K562 (cell line): ENCODE measurements around the gene TAF3. TPM values are rescaled to one million over a fixed set of nuclear protein-coding genes. Genes with fewer than 3 reads are reported as not detected.

Source experiments
- ATAC-seq: fragments of 200-7000 bp; cut with Tn5 transposase; 3 replicates; pipeline ENCODE4 v1.9.1; 2020; ENCODE audit warnings: moderate library complexity
- BruUV-seq: library from RNA; stranded (reverse); fragments of 400-500 nt; replicated peaks from 2 replicates; lab custom pipeline; 2021; lab: Mats Ljungman, UMichigan
- CTCF ChIA-PET: fragments of 300-600 bp; formaldehyde crosslinking; extraction: SDS; loops from one replicate; lab custom pipeline; 2021; ENCODE audit warnings: low intra/inter-chr PET ratio; lab: Yijun Ruan, JAX
- POLR2A ChIA-PET: fragments of 300-600, 350-650 bp; sonication (Branson Sonifier 250); formaldehyde crosslinking; extraction: SDS; loops from one replicate; lab custom pipeline; 2021; ENCODE audit warnings: antibody characterized with exemption, inconsistent platforms; lab: Yijun Ruan, JAX
- DNase-seq, 4 experiments: peaks; one replicate each; pipeline versions ENCODE4 v3.0.0 to v3.0.0-alpha.2; 2011 to 2018; ENCODE audit warnings: low spot score in 3 of 4, mixed read lengths in 3 of 4; ENCODE audit errors: extremely low read depth in 1 of 4
- FAIRE-seq: peaks from 2 replicates; lab custom pipeline; 2011; peaks lifted over from hg19 to GRCh38; lab: Jason Lieb, UNC
- H2AFZ ChIP-seq: 2 replicates; pipeline ENCODE4 v1.6.0; 2011; ENCODE audit warnings: low read depth, low read length, control low read depth, inconsistent platforms
- H3K27ac ChIP-seq: fragments of 200-600 bp; 3 replicates; pipeline ENCODE4 v1.8.0; 2011; ENCODE audit warnings: low read depth, mild to moderate bottlenecking, control low read depth, inconsistent platforms, low read length, moderate library complexity, mixed read lengths; ENCODE audit errors: extremely low read depth
- H3K27me3 ChIP-seq, 2 experiments: fragments of 300-600 bp in 1 of 2; 2 replicates in 1 of 2; 3 replicates in 1 of 2; pipeline versions ENCODE4 v1.6.0 to v1.8.0; 2011; ENCODE audit warnings: inconsistent platforms in 2 of 2, low read length in 2 of 2, mild to moderate bottlenecking in 1 of 2, mixed read lengths in 1 of 2, moderate library complexity in 1 of 2; ENCODE audit not compliant: control insufficient read depth in 2 of 2, insufficient read depth in 2 of 2
- H3K36me3 ChIP-seq: fragments of 300-600 bp; 3 replicates; pipeline ENCODE4 v1.8.0; 2011; ENCODE audit warnings: mild to moderate bottlenecking, low read length, inconsistent platforms; ENCODE audit not compliant: control insufficient read depth, insufficient read depth
- H3K4me1 ChIP-seq, 2 experiments: fragments of 200-600 bp in 1 of 2; replicated peaks in 1 of 2; 2 replicates in 1 of 2; 3 replicates in 1 of 2; pipeline versions ENCODE4 v1.5.1 to v1.8.0; 2011; ENCODE audit warnings: inconsistent platforms in 2 of 2, low read length in 2 of 2, mild to moderate bottlenecking in 1 of 2, mixed read lengths in 1 of 2, moderate library complexity in 1 of 2; ENCODE audit not compliant: control insufficient read depth in 2 of 2, insufficient read depth in 2 of 2
- H3K4me2 ChIP-seq: 2 replicates; pipeline ENCODE4 v1.6.1; 2011; ENCODE audit warnings: low read length, control low read depth, inconsistent platforms, mixed read lengths; ENCODE audit not compliant: insufficient read depth
- H3K4me3 ChIP-seq: fragments of 200-600 bp; sonication (generic), shearing (Covaris generic); 2 replicates; pipeline ENCODE4 v1.5.1; 2016; ENCODE audit warnings: control low read depth, inconsistent platforms
- H3K79me2 ChIP-seq: fragments of 200-600 bp; 3 replicates; pipeline ENCODE4 v1.8.0; 2011; ENCODE audit warnings: low read length, inconsistent platforms; ENCODE audit not compliant: control insufficient read depth, insufficient read depth
- H3K9ac ChIP-seq, 2 experiments: 2 replicates each; pipeline versions ENCODE4 v1.6.0 to v1.6.1; 2011; ENCODE audit warnings: low read depth in 2 of 2, low read length in 2 of 2, control low read depth in 1 of 2, inconsistent platforms in 1 of 2, mild to moderate bottlenecking in 1 of 2, mixed read lengths in 1 of 2; ENCODE audit not compliant: insufficient read depth in 1 of 2
- H3K9me1 ChIP-seq: one replicate; pipeline ENCODE4 v1.6.0; 2011; ENCODE audit warnings: inconsistent platforms, mild to moderate bottlenecking, low read length, moderate library complexity; ENCODE audit not compliant: control insufficient read depth, insufficient read depth
- H3K9me3 ChIP-seq: replicated peaks from 2 replicates; pipeline ENCODE4 v1.5.1; 2011; ENCODE audit warnings: low read depth, low read length, inconsistent platforms; ENCODE audit not compliant: control insufficient read depth, insufficient read depth
- H4K20me1 ChIP-seq: replicated peaks from 2 replicates; pipeline ENCODE4 v1.6.1; 2011; ENCODE audit warnings: low read length, inconsistent platforms, mixed read lengths; ENCODE audit not compliant: control insufficient read depth, insufficient read depth
- HDAC1 ChIP-seq, 2 experiments: fragments of 450-650 bp; IDR thresholded peaks; 2 replicates each; pipeline ENCODE4 v1.6.1; 2016 to 2017; ENCODE audit warnings: inconsistent platforms in 1 of 2, mild to moderate bottlenecking in 1 of 2, moderate library complexity in 1 of 2
- MEIS2 ChIP-seq: fragments of 450-650 bp; IDR thresholded peaks from 2 replicates; pipeline ENCODE4 v1.6.1; 2014; ENCODE audit warnings: mild to moderate bottlenecking; ENCODE audit not compliant: partially characterized antibody
- ZNF384 ChIP-seq: IDR thresholded peaks from 2 replicates; pipeline ENCODE4 v1.6.1; 2012; ENCODE audit warnings: low read depth, low read length, improper control_type of control experiment
- WGBS: fragments of 100-300 bp; shearing (Covaris generic); methylation state at CpG from one replicate; pipeline ENCODE4 v1.1.6; 2016; ENCODE audit warnings: low coverage, mixed read lengths; ENCODE audit not compliant: insufficient coverage; ENCODE audit errors: missing lambda C conversion rate; 5-methylcytosine and 5-hydroxymethylcytosine counted together
- in situ Hi-C: fragments of 300-500 bp; cut with MboI; formaldehyde crosslinking; loops from 4 replicates; pipeline ENCODE4 v1.15.0; 2018; ENCODE audit warnings: inconsistent platforms, mixed read lengths
- intact Hi-C: fragments of 100-400 bp; cut with micrococcal nuclease; formaldehyde crosslinking; loops from 2 replicates; pipeline ENCODE4 v1.14.2; 2022
- polyA plus RNA-seq, 8 experiments: library from polyadenylated mRNA; depleted of rRNA in 4 of 8; stranded (reverse) in 5 of 8; unstranded in 3 of 8; fragments of >200 nt; fragmentation: Nextera tagmentation in 2 of 8; fragmentation: Illumina TruSeq in 1 of 8; extraction: Ambion mirVana in 2 of 8; extraction: Trizol in 1 of 8; gene quantifications; 2 replicates each; pipeline versions ENCODE4 v1.2.1 to v1.2.3, GENCODE V29; 2011 to 2014; ENCODE audit warnings: inconsistent platforms in 1 of 8, missing spikeins in 1 of 8
- total RNA-seq, 7 experiments: library from RNA; depleted of rRNA in 6 of 7; stranded (reverse); fragments of >200 nt in 6 of 7; fragmentation: Illumina TruSeq in 2 of 7; extraction: Trizol in 2 of 7; gene quantifications; 2 replicates each; pipeline versions ENCODE4 v1.2.1 to v1.2.3, GENCODE V29; 2011 to 2021; ENCODE audit warnings: low replicate concordance in 1 of 7
- TF ChIP-seq, protein P1 (sequence below), 2 experiments: IDR thresholded peaks in 1 of 2; conservative IDR thresholded peaks in 1 of 2; 2 replicates each; pipeline ENCODE4 v1.6.1; 2016; ENCODE audit warnings: low read depth in 2 of 2, mild to moderate bottlenecking in 1 of 2, missing compliant biosample characterization in 1 of 2, missing genetic modification characterization in 1 of 2, moderate library complexity in 1 of 2
- TF ChIP-seq, protein P2 (sequence below): fragments of 450-650 bp; IDR thresholded peaks from 2 replicates; pipeline ENCODE4 v1.6.1; 2016

The TAF3 gene
- total and polyA plus RNA-seq, 9 of the 15 experiments (the other 6 are each of a cell fraction or from before 2014, with no cell fraction given) = 1.5 to 9.9 (median 4.1) TPM

- TF ChIP-seq, protein P1, sequence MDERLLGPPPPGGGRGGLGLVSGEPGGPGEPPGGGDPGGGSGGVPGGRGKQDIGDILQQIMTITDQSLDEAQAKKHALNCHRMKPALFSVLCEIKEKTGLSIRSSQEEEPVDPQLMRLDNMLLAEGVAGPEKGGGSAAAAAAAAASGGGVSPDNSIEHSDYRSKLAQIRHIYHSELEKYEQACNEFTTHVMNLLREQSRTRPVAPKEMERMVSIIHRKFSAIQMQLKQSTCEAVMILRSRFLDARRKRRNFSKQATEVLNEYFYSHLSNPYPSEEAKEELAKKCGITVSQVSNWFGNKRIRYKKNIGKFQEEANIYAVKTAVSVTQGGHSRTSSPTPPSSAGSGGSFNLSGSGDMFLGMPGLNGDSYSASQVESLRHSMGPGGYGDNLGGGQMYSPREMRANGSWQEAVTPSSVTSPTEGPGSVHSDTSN (CRISPR knock-in tag; IDR thresholded peaks at IDR 0.05; ENCODE audit: low read depth) = no peak
- TF ChIP-seq, protein P1 (tag; conservative IDR thresholded peaks at IDR 0.05; ENCODE audit: low read depth) = peak; percentile 60
Observed at GRCh38 chr10:7928536-7928935, 110.2 kb downstream of the TAF3 start (continued).

- ATAC-seq = peak; percentile 55
- Histone ChIP-seq H3K27ac (no peak overlapping the region), H3K9me3 (no peaks in the 10 kb centered on the region), H3K27me3 (no peaks in the 10 kb centered on the region), H3K4me2 (no peak overlapping the region), H3K4me3 (no peak overlapping the region), H3K9me1 (peaks cover 4% of the 10 kb centered on the region), H3K79me2 (no peaks in the 10 kb centered on the region; the same call in 2 of the 3 replicates), H3K4me1 (peaks cover 0 to 23% of the 10 kb centered on the region in 2 experiments; a peak in 3 of 5 replicates), H4K20me1 (no peaks in the 10 kb centered on the region), H3K36me3 (no peaks in the 10 kb centered on the region), H2AFZ (no peak overlapping the region), H3K9ac (no peak overlapping the region)
- in situ Hi-C loops = no loop called here
- no peak for FAIRE-seq
- ChIA-PET POLR2A (interaction anchor here (0.7 to 1.6 kb wide), 6 partner anchors 11 to 182 kb away, joined by 3 to 4 read pairs (median 3); no protein-coding TSS in a partner anchor), CTCF (no interaction called here)
- TF ChIP-seq HDAC1 (IDR thresholded peaks at IDR 0.05) = no peak
- 0 out of 2 replicates have a peak, but pooled peaks have one; percentile 12 for TF ChIP-seq ZNF384
- TF ChIP-seq, protein P1 (CRISPR knock-in tag; IDR thresholded peaks at IDR 0.05; ENCODE audit: low read depth) = no peak
- TF ChIP-seq, protein P1 (tag; conservative IDR thresholded peaks at IDR 0.05; ENCODE audit: low read depth) = peak; percentile 46; the same call in 1 of the 2 replicates
- TF ChIP-seq, protein P2, sequence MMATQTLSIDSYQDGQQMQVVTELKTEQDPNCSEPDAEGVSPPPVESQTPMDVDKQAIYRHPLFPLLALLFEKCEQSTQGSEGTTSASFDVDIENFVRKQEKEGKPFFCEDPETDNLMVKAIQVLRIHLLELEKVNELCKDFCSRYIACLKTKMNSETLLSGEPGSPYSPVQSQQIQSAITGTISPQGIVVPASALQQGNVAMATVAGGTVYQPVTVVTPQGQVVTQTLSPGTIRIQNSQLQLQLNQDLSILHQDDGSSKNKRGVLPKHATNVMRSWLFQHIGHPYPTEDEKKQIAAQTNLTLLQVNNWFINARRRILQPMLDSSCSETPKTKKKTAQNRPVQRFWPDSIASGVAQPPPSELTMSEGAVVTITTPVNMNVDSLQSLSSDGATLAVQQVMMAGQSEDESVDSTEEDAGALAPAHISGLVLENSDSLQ = peak; percentile 64
- TF ChIP-seq MEIS2 = peak; percentile 58
- DNase-seq = no peak
- BruUV-seq = no TSS peak
- WGBS = 48% methylated on average over 9 of the region's 9 CpGs
- intact Hi-C loops = no loop called here
Observed at GRCh38 chr10:7932301-7933036, 114.2 kb downstream of the TAF3 start.
